ENCODE measurements around the gene ATAD2B. TPM values are rescaled to one million over a fixed set of nuclear protein-coding genes. Genes with fewer than 3 reads are reported as not detected.
A peak's percentile ranks its signal among the peaks of the same experiment; 100 is the strongest.

The ATAD2B gene
- total and polyA plus RNA-seq, 2 of the 8 experiments (the other 6 are each of a cell fraction or from before 2014, with no cell fraction given): 3.4 to 16.1 TPM

DNA sequence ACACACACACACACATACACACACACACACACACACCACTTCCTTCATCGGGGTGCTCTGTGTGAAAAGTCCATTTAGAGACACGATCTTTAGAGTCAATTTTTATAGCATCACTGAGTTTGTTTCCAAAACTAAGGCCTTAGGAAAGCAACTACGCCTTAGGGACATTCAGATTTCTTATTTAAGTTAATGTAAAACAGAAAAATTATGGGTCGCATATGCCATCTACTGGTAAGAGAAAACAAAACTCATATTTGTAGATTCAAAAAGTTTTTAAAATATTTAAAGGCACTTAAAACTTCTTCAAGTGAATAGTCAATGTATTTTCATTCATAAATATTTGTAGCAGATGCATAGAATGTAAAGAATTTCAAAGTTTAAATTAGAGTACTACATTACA is 166.2 kb downstream of the ATAD2B start:
- Histone ChIP-seq H4K20me1 (replicated peaks in 1 of 2; ENCODE audit: control insufficient read depth in 1 of 2, insufficient read depth in 2 of 2, low read length in 2 of 2) (no peaks in the 10 kb centered on the region), H2AK5ac (ENCODE audit: low read depth, low read length) (no peak overlapping the region), H3K4me1 (replicated peaks in 1 of 4; ENCODE audit: control insufficient read depth in 3 of 4, insufficient read depth in 4 of 4, low read length in 3 of 4) (no peaks in the 10 kb centered on the region), H3K9me3 (ENCODE audit: insufficient read depth in 2 of 2, low read depth in 1 of 2, low read length in 1 of 2) (no peaks in the 10 kb centered on the region), H2BK12ac (ENCODE audit: low read depth, low read length) (no peak overlapping the region), H2AFZ (ENCODE audit: low read length) (no peak overlapping the region), H3K79me1 (ENCODE audit: low read depth, low read length) (no peaks in the 10 kb centered on the region), H3K27ac (ENCODE audit: low read depth, low read length) (no peak overlapping the region), H4K8ac (ENCODE audit: extremely low read depth, insufficient read depth, low read length) (no peak overlapping the region), H3K36me3 (ENCODE audit: control insufficient read depth in 2 of 4, insufficient read depth in 4 of 4, low read length in 3 of 4) (peaks cover 0 to 9% (median 2%) of the 10 kb centered on the region in 4 experiments; a peak in 6 of 8 replicates), H2BK20ac (ENCODE audit: low read length) (no peak overlapping the region), H3K18ac (ENCODE audit: extremely low read depth, low read length) (no peak overlapping the region), H3K27me3 (replicated peaks in 1 of 4; ENCODE audit: control insufficient read depth in 3 of 4, extremely low read depth in 1 of 4, insufficient read depth in 3 of 4, low read length in 3 of 4) (no peaks in the 10 kb centered on the region), H3K79me2 (ENCODE audit: control insufficient read depth in 1 of 2, insufficient read depth in 2 of 2, low read length in 2 of 2) (no peaks in the 10 kb centered on the region), H2BK15ac (ENCODE audit: low read length) (no peak overlapping the region), H3K9ac (replicated peaks in 1 of 4; ENCODE audit: extremely low read depth in 1 of 4, low read depth in 3 of 4, low read length in 3 of 4) (no peak overlapping the region), H3K56ac (replicated peaks; ENCODE audit: insufficient read length, low read depth, low read length) (no peak overlapping the region), H3K4me2 (ENCODE audit: insufficient read depth in 1 of 2, low read depth in 2 of 2, low read length in 2 of 2) (no peak overlapping the region), H4K5ac (ENCODE audit: insufficient read length, low read depth, low read length) (no peak overlapping the region), H2BK120ac (replicated peaks; ENCODE audit: low read depth, low read length) (no peak overlapping the region), H4K91ac (replicated peaks; ENCODE audit: insufficient read length, low read length) (no peak overlapping the region), H2BK5ac (ENCODE audit: low read depth, low read length) (no peak overlapping the region), H3K14ac (ENCODE audit: insufficient read length) (no peak overlapping the region), H3K4ac (replicated peaks; ENCODE audit: insufficient read length, low read depth, low read length) (no peak overlapping the region), H3K4me3 (ENCODE audit: extremely low read depth in 1 of 4, insufficient read depth in 2 of 4, low read depth in 3 of 4, low read length in 4 of 4) (no peak overlapping the region), H3K23me2 (ENCODE audit: low read depth, low read length) (no peaks in the 10 kb centered on the region), H3K23ac (ENCODE audit: insufficient read length) (no peak overlapping the region)
- no peak for FAIRE-seq
- peak in 1 of 2 experiments; percentile 28; a peak in 2 of 4 replicates for TF ChIP-seq RAD21 (IDR thresholded peaks at IDR 0.05 in 1 of 2, conservative IDR thresholded peaks at IDR 0.05 in 1 of 2; ENCODE audit: low read depth in 2 of 2, low read length in 2 of 2)
- no peak for TF ChIP-seq CTBP2 (IDR thresholded peaks at IDR 0.05; ENCODE audit: borderline replicate concordance, insufficient read depth, insufficient read length, low read length)
- ChIA-PET POLR2A (ENCODE audit: partially characterized antibody) (no interaction called here), CTCF (ENCODE audit: partially characterized antibody) (interaction anchor here (0.6 to 1.1 kb wide), 2 partner anchors 19 to 125 kb away, joined by 3 read pairs; no protein-coding TSS in a partner anchor)
- no peak for DNase-seq (ENCODE audit: low read depth in 1 of 2, low spot score in 2 of 2)
- 87% methylated on average over 4 of the region's 4 CpGs; no CpG with 5 or more reads in 1 of the 2 experiments for WGBS, 2 experiments (ENCODE audit: extremely low coverage in 1 of 2, insufficient coverage in 1 of 2, insufficient read length in 1 of 2, insufficient replicate concordance in 2 of 2, low coverage in 1 of 2, low lambda C conversion rate in 2 of 2, missing lambda C conversion rate in 1 of 2)

Data from H1 (cell line).